Lower leg skin (tissue), 4 donors: ENCODE data around the gene FGFR2. TPM values are rescaled to one million over a fixed set of nuclear protein-coding genes. Genes with fewer than 3 reads are reported as not detected.
A peak's percentile ranks its signal among the peaks of the same experiment; 100 is the strongest.

Experiments used
- DNase-seq, 2 donors: peaks; one replicate each; pipeline ENCODE4 v3.0.0-alpha.2; 2019; ENCODE audit warnings: low spot score in 2 of 2
- H3K4me3 ChIP-seq: fragments of 200-600 bp; sonication (generic); 2 replicates; pipeline ENCODE4 v1.5.1; 2017; ENCODE audit warnings: mild to moderate bottlenecking, low read depth; ENCODE audit not compliant: poor library complexity, severe bottlenecking
- CTCF ChIP-seq, 3 donors: fragments of 450-650 bp; IDR thresholded peaks; one replicate each; pipeline ENCODE4 v1.5.1; 2016; ENCODE audit warnings: antibody characterized with exemption in 3 of 3, mild to moderate bottlenecking in 3 of 3, moderate library complexity in 2 of 3
- POLR2A ChIP-seq, 2 donors: fragments of 450-650 bp; IDR thresholded peaks; one replicate each; pipeline ENCODE4 v1.6.1; 2016 to 2017; ENCODE audit warnings: antibody characterized with exemption in 2 of 2, mild to moderate bottlenecking in 1 of 2, moderate library complexity in 1 of 2
- WGBS, 2 donors: methylation state at CpG; one replicate each; pipeline ENCODE4 v1.1.5; 2018; 5-methylcytosine and 5-hydroxymethylcytosine counted together
- intact Hi-C: fragments of 100-400 bp; cut with DNase I; formaldehyde crosslinking; loops from one replicate; pipeline ENCODE4 v1.15.0; 2023; ENCODE audit warnings: low total_unique reads
- total RNA-seq, 4 donors: library from RNA; depleted of rRNA; stranded (reverse); fragments of >200 nt; gene quantifications; one replicate each; pipeline ENCODE4 v1.1.0, GENCODE V29; 2016

The FGFR2 gene
- total RNA-seq, 4 donors from 2014 or later, result 123 to 179 (median 148) TPM

- H3K4me3 ChIP-seq, result no peak overlapping the region
- DNase-seq, result no peak
- intact Hi-C loops, result no loop called here
- TF ChIP-seq CTCF (IDR thresholded peaks at IDR 0.05), result no peak
- TF ChIP-seq POLR2A (IDR thresholded peaks at IDR 0.05), result no peak
- WGBS, 2 donors, result 79 to 82% methylated on average over 7 of the region's 7 CpGs
Observed at GRCh38 chr10:121501796-121502195, 96.4 kb downstream of the FGFR2 start.

GRCh38 chr10:121500701-121501332 lies 97.4 kb downstream of the FGFR2 start:
- TF ChIP-seq CTCF (IDR thresholded peaks at IDR 0.05) (no peak), POLR2A (IDR thresholded peaks at IDR 0.05) (no peak)

GRCh38 chr10:121497513-121498470 lies 100.5 kb downstream of the FGFR2 start:
- intact Hi-C loops, result no loop called here
- WGBS, 2 donors, result 39 to 55% methylated on average over 14 of the region's 14 CpGs
- no peak for TF ChIP-seq POLR2A (IDR thresholded peaks at IDR 0.05)
- TF ChIP-seq CTCF (IDR thresholded peaks at IDR 0.05), result no peak
- H3K4me3 ChIP-seq, result no peak overlapping the region
- peak in 1 of 2 donors; percentile 47 for DNase-seq

More at GRCh38 chr10:121500701-121501332, 97.4 kb downstream of the FGFR2 start:
- no peak overlapping the region for H3K4me3 ChIP-seq
- no peak for DNase-seq
- intact Hi-C loops, result no loop called here
- WGBS, 2 donors, result 80 to 85% methylated on average over 16 of the region's 16 CpGs

GRCh38 chr10:121495719-121496118 lies 102.5 kb downstream of the FGFR2 start:
- DNase-seq, result no peak
- H3K4me3 ChIP-seq, result no peak overlapping the region
- intact Hi-C loops, result no loop called here
- no peak for TF ChIP-seq POLR2A (IDR thresholded peaks at IDR 0.05)
- TF ChIP-seq CTCF (IDR thresholded peaks at IDR 0.05), result no peak
- 66 to 69% methylated on average over 9 of the region's 9 CpGs for WGBS, 2 donors

GRCh38 chr10:121494296-121494695 lies 103.9 kb downstream of the FGFR2 start:
- no peak overlapping the region for H3K4me3 ChIP-seq
- 71% methylated on average over 2 of the region's 2 CpGs for WGBS, 2 donors
- intact Hi-C loops, result no loop called here
- TF ChIP-seq POLR2A (IDR thresholded peaks at IDR 0.05), result no peak
- no peak for TF ChIP-seq CTCF (IDR thresholded peaks at IDR 0.05)
- no peak for DNase-seq
